GM21515 (cell line): ENCODE measurements around the gene TTC21A.
"Not testable (repeated sequence)": the region's sequence is repeated elsewhere in the genome, so short reads cannot be mapped to it uniquely, and the experiment has no call there.

Source experiments
- ATAC-seq: cut with Tn5 transposase; IDR thresholded peaks from one replicate; pipeline ENCODE4 v1.9.1; 2021; ENCODE audit not compliant: unreplicated experiment

TTC21A gene

GRCh38 chr3:39149498-39150147, 42.1 kb downstream of the TTC21A start:
- ATAC-seq: no peak

GRCh38 chr3:39150148-39150802, 42.8 kb downstream of the TTC21A start:
- no peak for ATAC-seq

- no peak for ATAC-seq
Observed at GRCh38 chr3:39150803-39151631, 43.5 kb downstream of the TTC21A start.

GRCh38 chr3:39153977-39154279, 46.4 kb downstream of the TTC21A start:
- no peak for ATAC-seq

- no peak for ATAC-seq
Observed at GRCh38 chr3:39154280-39155021, 47.0 kb downstream of the TTC21A start.

- ATAC-seq: no peak
Observed at GRCh38 chr3:39156421-39156820, 48.9 kb downstream of the TTC21A start.

GRCh38 chr3:39157359-39157758, 49.9 kb downstream of the TTC21A start:
- ATAC-seq: no peak

- ATAC-seq: no peak
Observed at GRCh38 chr3:39158148-39158715, 50.8 kb downstream of the TTC21A start.

GRCh38 chr3:39164414-39164813, 56.9 kb downstream of the TTC21A start:
- ATAC-seq: no peak

GRCh38 chr3:39165518-39165917, 58.0 kb downstream of the TTC21A start:
- no peak for ATAC-seq

GRCh38 chr3:39166134-39166710, 58.7 kb downstream of the TTC21A start:
- no peak for ATAC-seq

GRCh38 chr3:39166932-39167532, 59.6 kb downstream of the TTC21A start:
- no peak for ATAC-seq

- ATAC-seq: no peak
Observed at GRCh38 chr3:39168156-39168780, 60.8 kb downstream of the TTC21A start.

GRCh38 chr3:39169712-39170111, 62.2 kb downstream of the TTC21A start:
- ATAC-seq: no peak

GRCh38 chr3:39170461-39170860, 63.0 kb downstream of the TTC21A start:
- ATAC-seq: no peak

GRCh38 chr3:39170877-39171276, 63.4 kb downstream of the TTC21A start:
- ATAC-seq: not testable (repeated sequence)

GRCh38 chr3:39171860-39172259, 64.4 kb downstream of the TTC21A start:
- no peak for ATAC-seq

GRCh38 chr3:39173318-39174125, 66.0 kb downstream of the TTC21A start:
- ATAC-seq: no peak
